ENCODE results near the gene CRISPLD2. TPM values are rescaled to one million over a fixed set of nuclear protein-coding genes. Genes with fewer than 3 reads are reported as not detected.

The CRISPLD2 gene
- polyA plus RNA-seq, 1 donor, result 6.0 TPM

GRCh38 chr16:84800158-84800978 lies 19.4 kb upstream of the CRISPLD2 start:
- DNase-seq (ENCODE audit: low read depth), result no peak

- DNase-seq (ENCODE audit: low read depth), result no peak
Measured at GRCh38 chr16:84803146-84803545, 16.6 kb upstream of the CRISPLD2 start.

GRCh38 chr16:84804326-84804725 lies 15.5 kb upstream of the CRISPLD2 start:
- DNase-seq (ENCODE audit: low read depth), result no peak

GRCh38 chr16:84806256-84806889 lies 13.4 kb upstream of the CRISPLD2 start:
- DNase-seq (ENCODE audit: low read depth), result no peak

- DNase-seq (ENCODE audit: low read depth), result no peak
Measured at GRCh38 chr16:84806890-84807258, 12.9 kb upstream of the CRISPLD2 start.

GRCh38 chr16:84807776-84808175 lies 12.0 kb upstream of the CRISPLD2 start:
- DNase-seq (ENCODE audit: low read depth), result no peak

GRCh38 chr16:84808826-84809225 lies 11.0 kb upstream of the CRISPLD2 start:
- DNase-seq (ENCODE audit: low read depth), result no peak

- DNase-seq (ENCODE audit: low read depth), result no peak
Measured at GRCh38 chr16:84810518-84811273, 9.1 kb upstream of the CRISPLD2 start.

- DNase-seq (ENCODE audit: low read depth), result no peak
Measured at GRCh38 chr16:84811529-84811928, 8.3 kb upstream of the CRISPLD2 start.

GRCh38 chr16:84813141-84813934 lies 6.4 kb upstream of the CRISPLD2 start:
- DNase-seq (ENCODE audit: low read depth), result no peak

GRCh38 chr16:84815462-84815861 lies 4.3 kb upstream of the CRISPLD2 start:
- DNase-seq (ENCODE audit: low read depth), result no peak

GRCh38 chr16:84816023-84816422 lies 3.8 kb upstream of the CRISPLD2 start:
- no peak for DNase-seq (ENCODE audit: low read depth)

- DNase-seq (ENCODE audit: low read depth), result no peak
Measured at GRCh38 chr16:84816485-84816884, 3.3 kb upstream of the CRISPLD2 start.

GRCh38 chr16:84817206-84817605 lies 2.6 kb upstream of the CRISPLD2 start:
- no peak for DNase-seq (ENCODE audit: low read depth)

- DNase-seq (ENCODE audit: low read depth), result no peak
Measured at GRCh38 chr16:84817613-84818012, 2.2 kb upstream of the CRISPLD2 start.

GRCh38 chr16:84818133-84818532 lies 1.7 kb upstream of the CRISPLD2 start:
- no peak for DNase-seq (ENCODE audit: low read depth)

GRCh38 chr16:84818989-84819643 lies 669 bp upstream of the CRISPLD2 start:
- no peak for DNase-seq (ENCODE audit: low read depth)

- no peak for DNase-seq (ENCODE audit: low read depth)
Measured at GRCh38 chr16:84820305-84820684, 510 bp downstream of the CRISPLD2 start.

- no peak for DNase-seq (ENCODE audit: low read depth)
Measured at GRCh38 chr16:84820771-84821170, 986 bp downstream of the CRISPLD2 start.

- DNase-seq (ENCODE audit: low read depth), result no peak
Measured at GRCh38 chr16:84821179-84821578, 1.4 kb downstream of the CRISPLD2 start.

All from forelimb muscle (tissue), 1 donor.